ENCODE measurements around the gene SRSF4. TPM values are rescaled to one million over a fixed set of nuclear protein-coding genes. Genes with fewer than 3 reads are reported as not detected.
"Not testable (repeated sequence)": the region's sequence is repeated elsewhere in the genome, so short reads cannot be mapped to it uniquely, and the experiment has no call there.

SRSF4 gene
- total RNA-seq, 3 donors from 2014 or later (not counting 1 experiment from before 2014, with no cell fraction given) = 90.2 to 114 (median 101) TPM

DNA sequence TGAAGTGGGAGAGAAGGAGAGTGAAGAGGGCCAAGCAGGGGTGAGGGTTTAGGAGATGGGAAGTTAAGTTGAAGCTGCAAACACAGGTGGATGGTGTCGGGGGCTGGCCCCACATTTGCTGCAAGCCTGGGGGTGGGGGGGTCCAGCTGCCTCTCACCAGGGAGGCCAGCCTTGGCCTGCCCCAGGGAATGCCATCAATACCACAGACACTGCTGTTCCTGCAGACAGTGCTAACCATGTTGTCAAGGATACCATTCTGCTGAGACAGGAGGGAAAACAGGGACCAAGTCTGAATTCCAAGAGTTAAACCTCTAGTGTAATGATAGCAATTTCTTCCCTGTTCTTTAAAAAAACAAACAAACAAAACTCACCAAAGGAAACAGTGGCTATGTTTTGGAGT, 41.0 kb upstream of the SRSF4 start:
- no peaks in the 10 kb centered on the region for H3K9me3 Mint-ChIP-seq
- ATAC-seq (no peak), DNase-seq (no peak)
- peaks cover 2% of the 10 kb centered on the region for H3K36me3 ChIP-seq (ENCODE audit: control insufficient read depth, insufficient read depth, low read length)
- peaks cover 0 to 5% of the 10 kb centered on the region in 2 donors for H3K4me1 Mint-ChIP-seq
- no peak overlapping the region for H3K27ac Mint-ChIP-seq
- no peaks in the 10 kb centered on the region for H3K27me3 ChIP-seq (ENCODE audit: control insufficient read depth, insufficient read depth, low read length)
- H3K27ac ChIP-seq (ENCODE audit: low read length) = no peak overlapping the region
- intact Hi-C loops (cut with micrococcal nuclease) = no loop called here
- no peaks in the 10 kb centered on the region for H3K4me1 ChIP-seq (ENCODE audit: control insufficient read depth, insufficient read depth, low read length)
- no peaks in the 10 kb centered on the region for H3K9me3 ChIP-seq (ENCODE audit: control insufficient read depth, insufficient read depth, low read length)
- H3K27me3 Mint-ChIP-seq (ENCODE audit: low read depth in 2 of 2) = no peaks in the 10 kb centered on the region
- no peak for TF ChIP-seq CTCF (IDR thresholded peaks at IDR 0.05)
- H3K4me3 Mint-ChIP-seq = no peak overlapping the region
- no peak overlapping the region for H3K4me3 ChIP-seq (ENCODE audit: low read length)
- no peaks in the 10 kb centered on the region for H3K36me3 Mint-ChIP-seq
- WGBS (ENCODE audit: insufficient coverage) = 94% methylated on average over 1 of the region's 1 CpG

- H3K9me3 ChIP-seq (ENCODE audit: control insufficient read depth, insufficient read depth, low read length); intact Hi-C loops (cut with micrococcal nuclease); H3K9me3 Mint-ChIP-seq; H3K27me3 Mint-ChIP-seq (ENCODE audit: low read depth in 2 of 2); H3K36me3 Mint-ChIP-seq; DNase-seq; H3K4me3 Mint-ChIP-seq; ATAC-seq; H3K27ac ChIP-seq (ENCODE audit: low read length); H3K4me1 Mint-ChIP-seq; H3K4me3 ChIP-seq (ENCODE audit: low read length); H3K27ac Mint-ChIP-seq; H3K27me3 ChIP-seq (ENCODE audit: control insufficient read depth, insufficient read depth, low read length); H3K4me1 ChIP-seq (ENCODE audit: control insufficient read depth, insufficient read depth, low read length); H3K36me3 ChIP-seq (ENCODE audit: control insufficient read depth, insufficient read depth, low read length): not testable (repeated sequence)
- 93% methylated on average over 6 of the region's 6 CpGs for WGBS (ENCODE audit: insufficient coverage)
These were observed 40.6 kb upstream of the SRSF4 start for GRCh38 chr1:29222260-29222659.

- DNase-seq = no peak
- H3K4me1 ChIP-seq (ENCODE audit: control insufficient read depth, insufficient read depth, low read length) = no peaks in the 10 kb centered on the region
- no peak for TF ChIP-seq CTCF (IDR thresholded peaks at IDR 0.05)
- H3K4me3 ChIP-seq (ENCODE audit: low read length) = no peak overlapping the region
- H3K9me3 ChIP-seq (ENCODE audit: control insufficient read depth, insufficient read depth, low read length) = no peaks in the 10 kb centered on the region
- no peak overlapping the region for H3K27ac ChIP-seq (ENCODE audit: low read length)
- 97% methylated on average over 3 of the region's 3 CpGs for WGBS (ENCODE audit: insufficient coverage)
- no peaks in the 10 kb centered on the region for H3K9me3 Mint-ChIP-seq
- H3K36me3 ChIP-seq (ENCODE audit: control insufficient read depth, insufficient read depth, low read length) = peaks cover 2% of the 10 kb centered on the region
- no peak overlapping the region for H3K4me3 Mint-ChIP-seq
- H3K27me3 Mint-ChIP-seq (ENCODE audit: low read depth in 2 of 2) = no peaks in the 10 kb centered on the region
- H3K27ac Mint-ChIP-seq = no peak overlapping the region
- no peak for ATAC-seq
- H3K27me3 ChIP-seq (ENCODE audit: control insufficient read depth, insufficient read depth, low read length) = no peaks in the 10 kb centered on the region
- peaks cover 0 to 5% of the 10 kb centered on the region in 2 donors for H3K4me1 Mint-ChIP-seq
- no peaks in the 10 kb centered on the region for H3K36me3 Mint-ChIP-seq
- intact Hi-C loops (cut with micrococcal nuclease) = no loop called here
These were observed 39.6 kb upstream of the SRSF4 start for GRCh38 chr1:29221296-29221695.

GRCh38 chr1:29218223-29218622, 36.5 kb upstream of the SRSF4 start:
- intact Hi-C loops (cut with micrococcal nuclease) = no loop called here
- peaks cover 0 to 5% of the 10 kb centered on the region in 2 donors for H3K4me1 Mint-ChIP-seq
- WGBS (ENCODE audit: insufficient coverage) = 48% methylated on average over 2 of the region's 2 CpGs
- no peaks in the 10 kb centered on the region for H3K27me3 Mint-ChIP-seq (ENCODE audit: low read depth in 2 of 2)
- Histone ChIP-seq H3K27me3 (ENCODE audit: control insufficient read depth, insufficient read depth, low read length) (no peaks in the 10 kb centered on the region), H3K4me3 (ENCODE audit: low read length) (no peak overlapping the region), H3K9me3 (ENCODE audit: control insufficient read depth, insufficient read depth, low read length) (no peaks in the 10 kb centered on the region), H3K4me1 (ENCODE audit: control insufficient read depth, insufficient read depth, low read length) (no peaks in the 10 kb centered on the region), H3K36me3 (ENCODE audit: control insufficient read depth, insufficient read depth, low read length) (peaks cover 12% of the 10 kb centered on the region), H3K27ac (ENCODE audit: low read length) (no peak overlapping the region)
- no peak overlapping the region for H3K27ac Mint-ChIP-seq
- H3K4me3 Mint-ChIP-seq = no peak overlapping the region
- ATAC-seq = no peak
- peaks cover 5% of the 10 kb centered on the region for H3K36me3 Mint-ChIP-seq
- H3K9me3 Mint-ChIP-seq = no peaks in the 10 kb centered on the region
- DNase-seq = no peak
- TF ChIP-seq CTCF (IDR thresholded peaks at IDR 0.05) = no peak

All from natural killer cell (primary cell).